Measurements from ENCODE around the gene TBX21.

The TBX21 gene

GRCh38 chr17:47733047-47733673 is at the start of gene TBX21:
Gene TBX21, plus strand, starts transcription at chr17:47733236. Its CDS starts 219 bp downstream, at chr17:47733455.
- no peak within 1 kb of the TSS for H3K27ac ChIP-seq
- no peaks in the 10 kb centered on the region for H3K36me3 ChIP-seq
- no peaks in the 10 kb centered on the region for H3K9me3 ChIP-seq (ENCODE audit: severe bottlenecking)
- peak within 1 kb of the TSS; percentile 57 for H3K4me3 ChIP-seq (ENCODE audit: low read depth, low read length)
- peaks cover 12% of the 10 kb centered on the region for H3K27me3 ChIP-seq (ENCODE audit: insufficient read depth, low read depth, severe bottlenecking)
- DNase-seq, result peak; percentile 97
- TF ChIP-seq CTCF (IDR thresholded peaks at IDR 0.05; ENCODE audit: low read depth, low read length), result peak; percentile 40

GRCh38 chr17:47684025-47684424 is 49.0 kb upstream of the TBX21 start:
- H3K9me3 ChIP-seq (ENCODE audit: severe bottlenecking), result no peaks in the 10 kb centered on the region
- H3K4me3 ChIP-seq (ENCODE audit: low read depth, low read length), result no peak overlapping the region
- DNase-seq, result no peak
- peaks cover 70% of the 10 kb centered on the region for H3K36me3 ChIP-seq
- TF ChIP-seq CTCF (IDR thresholded peaks at IDR 0.05; ENCODE audit: low read depth, low read length), result no peak
- H3K27me3 ChIP-seq (ENCODE audit: insufficient read depth, low read depth, severe bottlenecking), result no peaks in the 10 kb centered on the region
- H3K27ac ChIP-seq, result no peak overlapping the region

GRCh38 chr17:47684535-47685193 is 48.4 kb upstream of the TBX21 start:
- peaks cover 64% of the 10 kb centered on the region for H3K36me3 ChIP-seq
- TF ChIP-seq CTCF (IDR thresholded peaks at IDR 0.05; ENCODE audit: low read depth, low read length), result no peak
- H3K27me3 ChIP-seq (ENCODE audit: insufficient read depth, low read depth, severe bottlenecking), result no peaks in the 10 kb centered on the region
- H3K27ac ChIP-seq, result no peak overlapping the region
- no peak for DNase-seq
- H3K9me3 ChIP-seq (ENCODE audit: severe bottlenecking), result no peaks in the 10 kb centered on the region
- no peak overlapping the region for H3K4me3 ChIP-seq (ENCODE audit: low read depth, low read length)

GRCh38 chr17:47685556-47686275 is 47.3 kb upstream of the TBX21 start:
- no peaks in the 10 kb centered on the region for H3K27me3 ChIP-seq (ENCODE audit: insufficient read depth, low read depth, severe bottlenecking)
- H3K9me3 ChIP-seq (ENCODE audit: severe bottlenecking), result no peaks in the 10 kb centered on the region
- no peak overlapping the region for H3K4me3 ChIP-seq (ENCODE audit: low read depth, low read length)
- no peak overlapping the region for H3K27ac ChIP-seq
- H3K36me3 ChIP-seq, result peaks cover 53% of the 10 kb centered on the region
- TF ChIP-seq CTCF (IDR thresholded peaks at IDR 0.05; ENCODE audit: low read depth, low read length), result no peak
- DNase-seq, result no peak

GRCh38 chr17:47686276-47686635 is 46.8 kb upstream of the TBX21 start:
- no peak for DNase-seq
- H3K27ac ChIP-seq, result no peak overlapping the region
- no peak overlapping the region for H3K4me3 ChIP-seq (ENCODE audit: low read depth, low read length)
- peaks cover 48% of the 10 kb centered on the region for H3K36me3 ChIP-seq
- no peaks in the 10 kb centered on the region for H3K9me3 ChIP-seq (ENCODE audit: severe bottlenecking)
- TF ChIP-seq CTCF (IDR thresholded peaks at IDR 0.05; ENCODE audit: low read depth, low read length), result no peak
- H3K27me3 ChIP-seq (ENCODE audit: insufficient read depth, low read depth, severe bottlenecking), result no peaks in the 10 kb centered on the region

Data from WERI-Rb-1 (cell line).